Measurements from ENCODE around the gene ACOD1.
"Not testable (repeated sequence)": the region's sequence is repeated elsewhere in the genome, so short reads cannot be mapped to it uniquely, and the experiment has no call there.

The ACOD1 gene

DNA sequence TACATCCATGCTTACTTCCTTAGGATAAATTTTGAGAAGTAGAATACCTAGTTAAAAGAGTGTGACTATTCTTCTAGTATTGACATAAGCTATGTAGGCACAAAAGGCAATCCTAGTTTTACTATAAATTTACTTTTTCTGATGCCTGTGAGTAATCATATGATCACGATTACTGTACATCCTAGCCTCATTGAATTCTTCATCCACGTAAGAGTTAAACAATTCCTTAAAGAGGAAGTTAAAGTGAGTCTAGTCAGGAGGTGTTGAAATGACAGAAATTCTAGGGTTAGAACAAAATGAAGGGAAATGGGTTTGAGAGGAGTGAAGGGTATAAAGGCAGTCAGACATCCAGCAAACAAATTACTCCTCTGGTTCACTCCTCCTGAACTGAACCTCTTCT lies at the start of gene ACOD1:
TSS of gene ACOD1 (plus strand) at position 363 of the 400 bp plus-strand sequence. CDS start 48 bp downstream, outside the sequence.
- no peak for FAIRE-seq

DNA sequence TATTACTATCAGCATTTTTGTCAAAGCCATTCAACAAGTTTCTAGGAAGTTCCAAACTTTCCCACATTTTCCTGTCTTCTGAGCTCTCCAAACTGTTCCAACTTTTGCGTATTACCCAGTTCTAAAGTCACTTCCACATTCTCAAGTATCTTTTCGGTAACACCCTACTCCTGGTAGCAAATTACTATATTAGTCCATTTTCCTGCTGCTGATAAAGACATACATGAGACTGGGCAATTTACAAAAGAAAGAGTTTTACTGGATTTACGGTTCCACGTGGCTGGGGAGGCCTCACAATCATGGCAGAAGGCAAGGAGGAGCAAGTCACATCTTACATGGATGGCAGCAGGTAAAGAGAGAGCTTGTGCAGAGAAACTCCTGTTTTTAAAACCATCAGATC lies 49.2 kb upstream of the ACOD1 start:
- FAIRE-seq = not testable (repeated sequence)

DNA sequence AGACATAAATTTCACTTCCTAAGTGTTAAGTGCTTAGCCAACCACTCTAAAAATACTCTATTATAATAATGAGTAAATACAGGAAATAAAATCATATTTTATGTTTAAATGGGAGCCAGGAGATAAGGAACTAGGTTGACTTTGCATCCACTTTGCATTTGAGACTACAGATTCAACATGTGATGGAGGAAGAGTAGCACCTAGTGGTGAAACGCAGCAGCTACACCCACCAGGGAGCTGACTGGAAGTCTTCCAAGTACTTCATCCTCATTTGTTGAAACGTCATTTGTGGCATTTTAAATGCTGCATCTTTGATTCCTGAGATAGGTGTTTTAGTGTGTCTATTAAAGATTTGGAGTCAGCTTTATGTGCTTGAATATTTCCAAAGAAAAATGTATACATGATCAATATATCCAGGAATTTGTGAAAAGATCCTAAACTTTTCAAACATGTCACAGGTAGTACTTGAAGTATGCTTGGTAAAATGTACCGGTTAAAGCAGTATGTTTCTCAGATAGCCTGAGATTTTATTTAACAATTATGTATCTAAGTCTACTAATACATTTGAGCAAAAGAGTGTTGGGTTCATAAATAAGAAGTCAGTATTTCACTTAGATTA lies 44.7 kb upstream of the ACOD1 start:
- FAIRE-seq = peak; percentile 83

DNA sequence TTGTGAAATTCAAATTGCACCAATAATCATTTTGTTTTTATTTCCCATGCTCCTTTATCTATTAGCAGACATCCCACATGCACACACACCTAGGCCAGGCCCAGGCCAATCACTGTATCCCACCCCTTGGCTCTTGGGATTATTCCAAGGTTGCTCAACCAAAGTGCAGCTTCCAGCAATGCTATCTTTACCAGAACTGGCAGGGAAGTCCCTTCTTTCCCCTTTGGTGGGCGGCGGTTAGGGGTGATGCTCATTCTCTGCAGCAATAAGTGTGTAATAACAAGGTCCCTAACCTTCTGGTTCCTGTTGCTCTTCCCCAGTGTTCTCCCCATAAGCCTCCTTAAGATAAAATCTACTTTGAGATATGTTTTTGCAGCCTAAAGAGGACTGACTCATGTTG lies 43.8 kb upstream of the ACOD1 start:
- no peak for FAIRE-seq

DNA sequence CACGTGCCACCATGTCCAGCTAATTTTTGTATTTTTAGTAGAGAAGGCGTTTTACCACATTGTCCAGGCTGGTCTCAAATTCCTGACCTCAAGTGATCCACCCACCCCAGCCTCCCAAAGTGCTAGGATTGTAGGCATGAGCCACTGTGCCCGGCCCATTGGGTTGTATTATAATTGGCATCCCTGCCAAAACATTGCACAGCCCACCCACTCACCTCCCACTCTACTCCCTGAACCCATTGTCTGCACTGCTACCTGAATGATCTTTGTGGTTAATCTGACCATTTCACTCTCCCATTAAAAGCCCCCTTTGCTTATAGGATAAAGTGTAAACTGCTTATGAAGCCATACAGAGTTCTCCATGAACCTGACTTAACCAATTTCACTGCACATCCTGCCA lies 35.8 kb upstream of the ACOD1 start:
- no peak for FAIRE-seq

DNA sequence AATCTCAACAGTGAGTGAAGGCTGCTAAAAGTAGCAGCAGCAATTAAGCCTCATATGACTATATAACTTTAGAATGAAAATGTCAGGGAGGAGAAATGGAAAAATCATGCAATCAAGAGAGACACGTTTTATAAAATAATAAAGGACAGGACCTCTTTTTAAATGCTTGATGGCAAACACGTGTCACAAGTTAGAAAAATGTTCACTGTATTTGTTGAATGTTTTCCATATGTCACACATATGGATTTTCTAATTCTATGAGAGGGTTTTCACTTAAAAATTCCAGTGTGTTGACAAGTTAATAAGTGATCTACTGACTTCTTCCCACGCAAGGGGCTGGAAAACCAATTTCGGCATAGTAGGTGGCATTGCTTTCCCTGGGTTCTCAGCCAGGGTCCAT lies 34.4 kb upstream of the ACOD1 start:
- FAIRE-seq = no peak

DNA sequence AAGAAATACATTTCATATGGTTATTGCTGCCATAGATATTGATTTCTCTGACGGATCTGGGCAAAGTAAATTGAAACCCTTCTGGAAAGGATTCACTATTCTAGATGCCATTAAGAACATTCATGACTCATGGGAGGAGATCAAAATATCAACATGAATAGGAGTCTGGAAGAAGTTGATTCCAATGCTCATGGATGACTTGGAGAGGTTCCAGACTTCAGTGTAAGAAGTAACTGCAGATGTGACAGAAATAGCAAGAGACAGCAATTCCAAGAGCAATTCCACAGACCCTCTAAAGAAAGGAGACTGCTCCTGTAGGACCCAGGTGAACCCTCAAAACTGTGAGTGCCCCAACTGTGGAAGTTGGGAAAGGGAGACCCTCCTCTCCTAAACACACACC lies 31.2 kb upstream of the ACOD1 start:
- FAIRE-seq = no peak

DNA sequence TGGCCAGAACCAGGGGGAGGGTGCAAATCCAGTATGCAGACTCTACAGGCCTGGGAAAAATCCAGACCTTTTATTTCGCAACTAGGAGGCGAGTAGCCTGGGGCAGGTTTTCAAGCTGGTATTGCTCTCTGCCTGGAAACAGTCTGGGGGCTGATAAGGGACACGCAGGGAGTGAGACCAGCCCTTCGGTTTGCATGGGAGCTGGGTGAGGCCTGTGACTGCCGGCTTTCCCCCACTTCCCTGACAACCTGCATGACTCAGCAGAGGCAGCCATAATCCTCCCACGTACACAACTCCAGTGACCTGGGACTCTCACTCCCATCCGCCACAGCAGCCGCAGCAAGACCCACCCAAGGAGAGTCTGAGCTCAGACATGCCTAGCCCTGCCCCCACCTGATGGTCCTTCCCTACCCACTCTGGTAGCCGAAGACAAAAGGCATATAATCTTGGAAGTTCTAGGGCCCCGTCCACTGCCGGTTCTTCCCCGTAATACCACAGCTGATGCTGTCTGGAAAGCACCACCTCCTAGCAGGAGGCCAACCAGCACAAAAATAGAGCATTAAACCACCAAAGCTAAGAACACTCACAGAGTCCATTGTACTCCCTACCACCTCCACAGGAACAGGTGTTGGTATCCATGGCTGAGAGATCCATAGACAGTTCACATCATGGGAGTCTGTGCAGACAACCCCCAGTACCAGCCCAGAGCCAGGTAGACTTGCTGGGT lies 30.4 kb upstream of the ACOD1 start:
- FAIRE-seq = not testable (repeated sequence)

DNA sequence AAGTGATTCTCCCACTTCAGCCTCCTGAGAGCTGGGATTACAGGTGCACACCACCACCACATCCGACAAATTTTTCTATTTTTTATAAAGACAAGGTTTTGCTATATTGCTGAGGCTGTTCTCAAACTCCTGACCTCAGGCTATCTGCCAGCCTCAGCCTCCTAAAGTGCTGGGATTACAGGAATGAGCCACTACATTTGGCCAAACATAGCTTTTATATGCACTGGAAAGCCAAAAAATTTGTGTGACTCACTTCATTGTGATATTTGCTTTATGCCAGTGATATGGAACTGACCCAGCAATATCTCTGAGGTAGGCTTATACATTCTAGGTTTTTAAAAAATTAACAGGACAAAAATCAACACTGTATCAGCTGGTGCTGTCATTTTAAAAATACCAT lies 26.8 kb upstream of the ACOD1 start:
- FAIRE-seq = no peak

DNA sequence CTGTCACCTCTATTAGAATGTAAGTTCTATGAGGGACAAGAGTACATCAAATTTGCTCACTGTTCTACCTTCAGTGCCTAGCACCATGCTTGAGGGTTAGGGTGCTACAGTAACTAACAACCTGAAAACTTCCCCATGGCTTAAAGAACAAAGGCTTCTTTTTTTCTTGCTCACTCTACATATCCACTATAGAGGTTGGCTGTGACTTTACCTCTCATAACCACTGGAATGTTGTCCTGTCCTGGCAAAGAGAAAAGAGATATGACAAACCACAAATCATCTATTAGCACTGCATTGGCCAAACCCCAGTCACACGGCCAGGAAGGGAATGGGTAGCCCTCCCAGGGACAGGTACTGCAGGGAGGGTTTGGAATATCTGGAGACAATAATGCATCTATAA lies 23.2 kb upstream of the ACOD1 start:
- FAIRE-seq = no peak

DNA sequence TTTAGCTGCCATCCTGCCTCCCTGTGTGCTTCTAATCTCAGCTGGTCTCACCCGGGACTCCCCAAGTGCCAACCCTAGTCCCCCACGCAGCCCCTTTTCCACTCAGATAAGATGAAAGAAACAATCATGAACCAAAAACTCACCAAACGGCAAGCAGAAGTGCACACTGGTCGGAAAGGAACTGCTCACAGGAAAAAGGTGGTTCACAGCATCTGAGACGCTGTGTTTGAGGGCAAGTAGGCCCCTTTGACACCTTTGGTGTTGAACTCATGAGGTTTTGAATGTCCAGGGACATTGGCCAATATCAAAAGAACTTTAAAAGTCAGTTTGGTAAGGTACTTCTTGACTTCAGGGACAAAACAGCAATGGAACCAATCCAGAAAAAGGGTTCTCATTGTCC lies 20.4 kb upstream of the ACOD1 start:
- FAIRE-seq = no peak

DNA sequence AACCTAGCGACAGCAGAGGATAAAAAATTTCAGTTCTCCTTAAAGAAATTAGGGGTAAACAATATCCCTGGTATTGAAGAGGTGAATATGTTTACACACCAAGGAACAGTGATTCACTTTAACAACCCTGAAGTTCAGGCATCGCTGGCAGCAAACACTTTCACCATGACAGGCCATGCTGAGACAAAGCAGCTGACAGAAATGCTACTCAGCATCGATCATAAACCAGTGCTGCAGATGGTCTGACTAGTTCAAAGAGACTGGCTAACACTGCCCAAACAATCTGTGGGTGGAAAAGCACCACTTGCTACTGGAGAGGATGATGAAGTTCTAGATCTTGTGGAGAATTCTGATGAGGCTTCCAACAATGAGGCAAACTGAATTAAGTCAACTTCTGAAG lies 19.9 kb upstream of the ACOD1 start:
- no peak for FAIRE-seq

DNA sequence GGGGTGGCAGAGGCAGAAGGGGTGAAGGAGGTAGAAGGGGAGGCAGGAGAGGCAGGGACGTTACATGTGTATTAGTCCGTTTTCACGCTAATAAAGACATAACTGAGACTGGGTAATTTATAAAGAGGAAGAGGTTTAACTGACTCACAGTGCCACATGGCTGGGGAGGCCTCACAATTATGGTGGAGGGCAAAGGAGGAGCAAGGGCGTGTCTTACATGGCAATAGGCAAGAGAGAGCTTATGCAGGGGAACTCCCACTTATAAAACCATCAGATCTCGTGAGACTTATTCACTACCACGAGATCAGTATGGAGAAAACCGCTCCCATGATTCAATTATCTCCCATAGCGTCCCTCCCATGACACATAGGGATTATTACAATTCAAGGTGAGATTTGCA lies 19.0 kb upstream of the ACOD1 start:
- FAIRE-seq = no peak

DNA sequence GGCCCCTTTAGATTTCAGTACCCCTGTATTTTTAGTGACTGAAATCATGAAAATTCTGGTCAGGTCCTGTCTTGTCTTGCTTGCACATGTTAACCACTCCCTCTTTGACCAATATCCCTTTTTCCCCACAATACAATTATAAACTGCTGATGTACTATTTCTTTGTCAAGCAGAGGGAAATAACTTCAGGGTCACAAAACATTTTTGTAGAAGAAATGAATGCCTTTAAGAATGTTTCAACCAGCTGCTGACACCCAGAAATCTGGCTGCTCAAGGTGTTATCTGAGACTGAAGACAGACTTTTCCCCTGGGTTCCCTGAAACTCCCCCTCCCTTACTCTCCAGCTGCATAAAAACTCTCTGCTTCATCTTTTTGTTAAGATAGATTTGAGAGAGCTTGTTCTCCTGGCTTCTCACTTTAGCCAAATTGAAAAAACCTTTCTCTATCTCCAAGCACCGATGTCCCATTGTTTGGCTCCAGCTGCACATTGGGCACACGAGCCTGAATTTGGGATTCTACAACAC lies 18.4 kb upstream of the ACOD1 start:
- FAIRE-seq = no peak

DNA sequence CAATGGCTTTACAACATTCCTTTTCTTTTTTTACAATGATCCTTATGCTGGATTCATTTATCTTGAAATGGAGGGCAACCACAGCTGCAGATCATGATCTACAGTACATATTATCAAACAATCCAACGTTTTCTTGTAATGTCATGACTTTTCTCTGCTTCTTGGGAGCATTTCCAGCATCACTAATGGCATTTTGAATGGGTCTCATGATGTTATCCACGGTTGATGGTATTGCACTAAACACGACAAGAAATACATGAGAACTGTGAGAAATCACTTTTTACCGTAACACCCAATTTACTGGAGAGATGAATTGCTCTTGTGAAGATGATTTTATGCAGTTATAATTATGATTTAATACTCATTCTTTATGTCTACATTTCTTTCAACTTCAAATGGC lies 16.2 kb upstream of the ACOD1 start:
- FAIRE-seq = no peak

DNA sequence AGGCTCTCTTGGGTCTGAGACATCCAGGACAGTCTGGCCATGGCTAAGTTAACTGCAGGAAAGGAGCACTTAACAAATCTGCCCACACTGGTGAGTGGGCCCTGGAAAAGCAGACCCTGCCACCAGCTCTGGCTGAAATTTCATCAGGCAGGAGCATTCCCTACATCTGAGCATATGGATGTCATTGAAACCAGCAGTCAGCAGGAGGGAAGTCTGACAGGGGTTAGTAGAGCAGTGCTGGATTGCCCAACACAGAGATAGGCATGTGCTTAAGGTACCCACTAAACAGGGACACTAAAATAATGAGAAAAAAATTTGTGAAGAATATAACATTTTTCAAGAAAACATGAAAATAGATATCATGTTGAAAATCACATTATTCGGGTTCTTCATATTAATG lies 13.6 kb upstream of the ACOD1 start:
- FAIRE-seq = no peak

DNA sequence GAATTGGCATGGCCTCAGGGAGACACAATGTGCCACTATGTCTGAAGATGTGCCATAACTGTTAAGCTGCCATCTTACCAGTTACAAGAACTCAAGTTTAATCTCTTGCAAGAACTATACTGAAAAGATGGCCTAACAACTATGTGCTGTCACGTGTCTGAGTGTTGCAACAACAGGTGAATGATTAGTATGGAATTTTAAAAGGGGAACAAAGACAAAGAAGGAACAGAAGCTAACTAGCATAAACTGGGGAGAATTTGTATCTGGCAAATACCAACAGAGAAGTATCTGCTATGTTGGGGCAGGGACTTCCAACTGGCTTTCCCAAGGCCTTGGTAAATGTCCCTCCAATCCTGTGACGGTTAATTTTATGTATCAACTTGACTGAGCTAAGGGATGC lies 11.5 kb upstream of the ACOD1 start:
- no peak for FAIRE-seq

DNA sequence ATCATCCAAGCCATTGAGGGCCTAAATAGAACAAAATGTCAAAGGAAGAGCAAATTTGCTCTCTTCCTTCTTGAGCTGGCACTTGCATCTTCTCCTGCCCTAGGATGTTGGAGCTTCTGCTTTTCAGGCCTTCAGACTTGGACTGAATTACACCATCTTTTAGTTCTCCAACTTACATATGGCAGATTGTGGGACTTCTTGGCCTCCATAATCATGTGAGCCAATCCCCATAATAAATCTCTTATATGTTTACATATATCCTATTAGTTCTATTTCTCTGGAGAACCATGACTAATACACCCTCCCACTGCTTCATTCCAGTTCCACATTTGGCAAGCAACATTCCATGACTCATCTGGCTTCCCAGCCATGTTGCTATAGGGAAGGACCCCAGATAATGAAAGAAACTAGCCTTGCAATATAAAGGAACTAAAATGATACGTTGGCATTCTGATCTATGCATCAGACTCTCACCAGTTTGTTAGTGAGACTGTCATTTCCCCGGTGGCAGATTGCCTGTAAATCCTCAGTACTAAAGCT lies 11.0 kb upstream of the ACOD1 start:
- FAIRE-seq = no peak

DNA sequence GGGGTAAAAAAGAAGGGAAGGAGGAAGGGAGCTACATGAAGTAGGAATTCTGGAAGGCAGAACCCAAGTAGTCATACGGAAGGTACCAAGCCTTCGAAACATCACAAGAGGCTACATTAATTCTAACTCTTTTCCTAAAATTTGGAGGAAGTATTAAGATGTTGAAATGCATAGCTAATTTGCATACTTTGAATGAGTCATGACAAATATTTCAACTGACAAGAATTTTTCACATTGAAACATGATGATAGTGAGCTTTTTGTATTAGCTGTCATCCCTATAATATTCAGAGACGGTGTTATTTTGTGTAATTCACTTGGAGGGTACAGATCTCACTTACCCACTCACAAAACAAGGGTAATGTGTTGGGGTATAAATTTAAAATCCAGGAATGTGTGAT lies 9.1 kb upstream of the ACOD1 start:
- no peak for FAIRE-seq

DNA sequence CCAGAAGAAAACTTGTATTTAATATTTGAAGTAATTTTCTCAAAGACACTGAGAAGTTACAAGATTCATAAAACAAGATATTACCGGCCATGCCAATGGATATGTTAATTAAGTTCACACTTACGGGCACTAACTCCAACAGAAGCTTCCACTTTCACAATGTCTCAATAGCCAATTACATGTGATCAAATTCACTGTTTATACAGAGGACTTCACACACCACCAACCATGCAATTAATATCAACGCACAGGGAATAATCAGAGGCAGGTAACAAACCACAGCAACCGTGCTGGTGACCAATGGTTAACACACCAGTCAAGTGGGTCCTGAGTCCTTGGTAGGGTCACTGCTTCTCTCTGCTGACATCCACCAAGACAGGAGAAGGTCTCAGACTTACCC lies 5.9 kb upstream of the ACOD1 start:
- no peak for FAIRE-seq

DNA sequence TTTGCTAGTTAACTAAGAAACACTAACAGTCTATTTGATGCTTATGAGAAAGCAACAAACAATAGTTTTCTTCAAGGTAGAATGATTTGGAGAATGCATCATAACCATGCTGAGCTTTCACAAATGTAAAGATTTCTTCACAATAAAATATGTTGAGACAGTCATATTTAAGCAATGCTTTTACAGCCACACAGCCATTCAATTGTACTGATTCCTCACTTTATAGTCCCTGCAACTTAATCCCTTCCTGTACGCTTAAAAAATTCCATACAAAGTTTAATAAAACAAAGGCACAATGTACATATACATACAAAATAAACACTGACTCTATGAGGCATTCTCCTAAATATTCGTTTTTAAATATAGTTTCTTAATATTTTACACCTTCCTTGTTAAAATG lies 4.7 kb upstream of the ACOD1 start:
- no peak for FAIRE-seq

DNA sequence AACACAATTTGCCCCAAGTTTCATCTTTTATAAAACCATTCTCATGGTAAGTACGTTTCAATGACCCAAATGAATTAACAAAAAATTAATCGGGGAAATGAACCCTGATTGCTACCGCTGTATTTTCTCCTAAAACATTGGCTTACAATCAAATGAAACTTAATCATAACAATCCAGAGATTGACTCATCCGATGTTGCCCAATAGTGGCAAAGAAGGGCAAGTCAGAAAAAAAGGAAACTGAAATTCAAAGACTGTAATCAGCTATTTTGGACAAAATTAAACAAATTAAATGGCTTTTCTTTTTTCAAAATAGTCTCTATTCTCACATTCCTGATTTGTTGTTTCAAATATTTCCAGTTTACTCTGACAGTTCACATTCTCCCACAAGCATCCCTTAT lies 3.9 kb upstream of the ACOD1 start:
- FAIRE-seq = no peak

DNA sequence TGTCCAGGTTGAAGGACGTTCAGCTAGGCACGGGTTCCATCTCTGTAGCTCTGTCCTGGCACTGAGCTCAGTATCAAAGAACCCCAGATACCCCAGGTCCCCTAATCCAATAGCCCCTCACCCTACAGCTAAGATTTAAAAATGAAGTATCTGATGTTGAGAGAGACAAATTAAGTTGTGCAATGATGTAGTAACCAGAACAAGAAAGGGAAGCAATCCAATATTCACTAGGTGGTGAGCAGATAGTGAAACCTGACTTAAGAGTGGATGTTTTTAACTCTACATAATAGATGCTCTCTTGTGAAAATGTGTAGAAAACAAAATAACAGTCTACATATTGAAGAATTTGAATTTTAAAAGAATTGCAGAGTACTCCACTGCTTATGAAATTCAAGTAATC lies 1.8 kb downstream of the ACOD1 start:
- FAIRE-seq = no peak

DNA sequence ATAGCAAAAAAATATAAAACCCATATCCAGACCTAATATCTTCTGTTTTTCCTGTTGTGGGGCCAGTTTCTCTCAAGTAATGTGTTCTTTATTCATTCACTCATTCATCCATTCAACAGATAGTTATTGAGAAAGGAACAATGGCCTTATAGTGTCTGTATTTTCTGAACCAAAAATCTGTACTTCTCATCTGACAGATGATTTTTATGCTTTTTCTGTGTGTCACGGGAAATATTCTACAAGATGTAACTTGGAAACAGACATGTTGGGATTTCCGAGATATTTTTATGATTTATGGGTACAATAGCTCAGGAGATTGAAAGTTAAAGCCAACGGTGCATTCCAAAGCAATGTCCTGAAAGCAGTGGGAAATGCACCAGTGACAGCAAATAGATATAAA lies 5.7 kb downstream of the ACOD1 start:
- FAIRE-seq = no peak

DNA sequence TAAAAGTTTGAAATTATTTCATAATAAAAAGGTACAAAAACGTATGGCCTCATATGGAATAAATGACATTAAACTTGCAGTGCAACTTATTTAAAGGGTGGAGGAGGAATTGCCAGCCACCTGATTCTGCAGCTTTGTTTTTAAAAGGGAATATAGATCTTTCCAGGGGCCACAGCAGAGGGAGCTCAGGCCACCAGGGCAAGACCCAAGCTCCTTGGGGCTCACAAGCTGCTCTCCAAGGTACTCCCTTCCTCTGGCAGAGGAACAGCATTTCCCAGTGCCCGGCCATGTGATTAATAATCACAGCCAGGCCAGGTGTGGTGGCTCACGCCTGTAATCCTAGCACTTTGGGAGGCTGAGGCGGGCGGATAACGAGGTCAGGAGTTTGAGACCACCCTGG lies 6.2 kb downstream of the ACOD1 start:
- no peak for FAIRE-seq

All from TTC549 (cell line).